Activated CD4-positive, alpha-beta memory T cell treated with anti-CD3 and anti-CD28 coated beads for 36 hours (primary cell): Measurements from ENCODE around the gene EIF1. TPM values are rescaled to one million over a fixed set of nuclear protein-coding genes. Genes with fewer than 3 reads are reported as not detected.
"Not testable (repeated sequence)": the region's sequence is repeated elsewhere in the genome, so short reads cannot be mapped to it uniquely, and the experiment has no call there.

Experiments
- CTCF ChIA-PET: fragments of 350-600 bp; sonication (Branson Sonifier 250); formaldehyde crosslinking; loops from one replicate; lab custom pipeline; 2021; ENCODE audit warnings: antibody characterized with exemption, inconsistent platforms; lab: Charles Lee
- POLR2A ChIA-PET: fragments of 350-600 bp; sonication (Branson Sonifier 250); formaldehyde crosslinking; loops from one replicate; lab custom pipeline; 2021; ENCODE audit warnings: antibody characterized with exemption; lab: Charles Lee
- DNase-seq: peaks from one replicate; pipeline ENCODE4 v3.0.0-alpha.2; 2020
- H3K27ac Mint-ChIP-seq: one replicate; pipeline ENCODE4 v1.8.0; 2021; ENCODE audit warnings: mixed read lengths
- H3K27me3 Mint-ChIP-seq: one replicate; pipeline ENCODE4 v1.8.0; 2021; ENCODE audit warnings: mixed read lengths
- H3K36me3 Mint-ChIP-seq: one replicate; pipeline ENCODE4 v1.8.0; 2021; ENCODE audit warnings: mixed read lengths
- H3K4me1 Mint-ChIP-seq: one replicate; pipeline ENCODE4 v1.8.0; 2021; ENCODE audit warnings: low read depth, mixed read lengths
- H3K4me3 Mint-ChIP-seq: one replicate; pipeline ENCODE4 v1.8.0; 2021; ENCODE audit warnings: mild to moderate bottlenecking, mixed read lengths
- H3K9me3 Mint-ChIP-seq: one replicate; pipeline ENCODE4 v1.8.0; 2021; ENCODE audit warnings: mixed read lengths
- intact Hi-C: fragments of 100-400 bp; cut with micrococcal nuclease; formaldehyde crosslinking; loops from one replicate; pipeline ENCODE4 v1.15.1; 2023
- total RNA-seq, 2 experiments: library from RNA; stranded (reverse); gene quantifications; one replicate each; pipeline ENCODE4 v1.2.3, GENCODE V29; 2021

Gene EIF1
- total RNA-seq, 2 experiments from 2014 or later: 1,052 to 1,072 TPM

GRCh38 chr17:41681776-41682175, 6.9 kb upstream of the EIF1 start:
- Mint-ChIP-seq H3K4me1 (peaks cover 31% of the 10 kb centered on the region), H3K4me3 (no peak overlapping the region), H3K27me3 (no peaks in the 10 kb centered on the region), H3K9me3 (no peaks in the 10 kb centered on the region), H3K36me3 (peaks cover 2% of the 10 kb centered on the region), H3K27ac (peak overlapping the region; percentile 38)
- intact Hi-C loops: no loop called here
- no peak for DNase-seq
- CTCF ChIA-PET: interaction anchor here (0.9 to 6.2 kb wide), 5 partner anchors 9 to 33 kb away, joined by 3 to 120 read pairs (median 9); partner anchors contain the start of gene EIF1
- POLR2A ChIA-PET: no interaction called here

- Mint-ChIP-seq H3K27ac (no peak overlapping the region), H3K27me3 (no peaks in the 10 kb centered on the region), H3K4me1 (peaks cover 29% of the 10 kb centered on the region), H3K4me3 (no peak overlapping the region), H3K36me3 (peaks cover 2% of the 10 kb centered on the region), H3K9me3 (no peaks in the 10 kb centered on the region)
- DNase-seq: no peak
- ChIA-PET POLR2A (no interaction called here), CTCF (interaction anchor here (0.8 to 6.2 kb wide), 3 partner anchors 13 to 20 kb away, joined by 3 to 50 read pairs (median 3); no protein-coding TSS in a partner anchor)
- intact Hi-C loops: no loop called here
Measured at GRCh38 chr17:41682631-41683030, 6.1 kb upstream of the EIF1 start.

DNA sequence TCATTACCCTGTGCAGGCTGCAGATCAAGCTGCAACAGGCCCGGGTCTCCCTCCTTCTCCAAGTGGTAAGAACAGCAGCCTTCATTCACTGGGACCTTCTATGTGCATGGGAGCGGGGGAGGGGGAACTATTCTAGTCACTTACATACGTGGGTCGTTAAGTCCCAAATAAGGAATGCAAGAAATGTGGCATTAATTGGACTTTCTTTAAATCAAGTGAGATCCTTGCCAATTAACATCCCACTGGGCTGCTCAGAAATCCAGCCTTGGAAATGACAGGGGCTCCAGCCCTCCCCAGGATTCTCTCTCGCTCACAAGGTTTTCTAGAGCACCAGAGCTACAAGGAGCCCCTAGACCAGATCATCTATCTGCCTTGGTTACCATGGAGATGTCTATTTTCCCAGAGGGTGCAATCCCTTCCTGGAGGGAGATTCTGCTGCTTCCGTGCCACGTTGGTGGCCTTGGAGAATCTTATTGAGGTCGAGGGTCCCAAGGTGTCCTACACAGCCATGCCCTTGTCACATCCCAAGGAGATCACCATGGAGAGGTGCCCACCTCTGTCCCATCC, 5.2 kb upstream of the EIF1 start:
- Mint-ChIP-seq H3K4me1 (peaks cover 27% of the 10 kb centered on the region), H3K9me3 (no peaks in the 10 kb centered on the region), H3K27ac (no peak overlapping the region), H3K27me3 (no peaks in the 10 kb centered on the region), H3K36me3 (no peaks in the 10 kb centered on the region), H3K4me3 (no peak overlapping the region)
- ChIA-PET CTCF (interaction anchor here (0.8 kb wide), 1 partner anchor 19 kb away, joined by 3 read pairs; no protein-coding TSS in a partner anchor), POLR2A (no interaction called here)
- intact Hi-C loops: no loop called here
- no peak for DNase-seq

- intact Hi-C loops: no loop called here
- Mint-ChIP-seq H3K27ac (no peak overlapping the region), H3K27me3 (no peaks in the 10 kb centered on the region), H3K9me3 (no peaks in the 10 kb centered on the region), H3K36me3 (peaks cover 4% of the 10 kb centered on the region), H3K4me3 (no peak overlapping the region), H3K4me1 (peaks cover 21% of the 10 kb centered on the region)
- ChIA-PET CTCF (interaction anchor here (1.7 kb wide), 1 partner anchor 18 kb away, joined by 7 read pairs; no protein-coding TSS in a partner anchor), POLR2A (no interaction called here)
- no peak for DNase-seq
Measured at GRCh38 chr17:41684035-41684434, 4.7 kb upstream of the EIF1 start.

- POLR2A ChIA-PET, H3K27ac Mint-ChIP-seq, DNase-seq, H3K4me3 Mint-ChIP-seq, H3K9me3 Mint-ChIP-seq, H3K27me3 Mint-ChIP-seq: not testable (repeated sequence)
- Mint-ChIP-seq H3K36me3 (peaks cover 21% of the 10 kb centered on the region), H3K4me1 (peaks cover 20% of the 10 kb centered on the region)
- intact Hi-C loops: loop anchor here (5.0 kb wide), 1 partner anchor 1123 kb away; no protein-coding TSS in a partner anchor
- CTCF ChIA-PET: interaction anchor here (0.8 to 1.7 kb wide), 3 partner anchors 18 to 23 kb away, joined by 3 to 7 read pairs (median 4); no protein-coding TSS in a partner anchor
Measured at GRCh38 chr17:41685753-41686152, 2.9 kb upstream of the EIF1 start.

DNA sequence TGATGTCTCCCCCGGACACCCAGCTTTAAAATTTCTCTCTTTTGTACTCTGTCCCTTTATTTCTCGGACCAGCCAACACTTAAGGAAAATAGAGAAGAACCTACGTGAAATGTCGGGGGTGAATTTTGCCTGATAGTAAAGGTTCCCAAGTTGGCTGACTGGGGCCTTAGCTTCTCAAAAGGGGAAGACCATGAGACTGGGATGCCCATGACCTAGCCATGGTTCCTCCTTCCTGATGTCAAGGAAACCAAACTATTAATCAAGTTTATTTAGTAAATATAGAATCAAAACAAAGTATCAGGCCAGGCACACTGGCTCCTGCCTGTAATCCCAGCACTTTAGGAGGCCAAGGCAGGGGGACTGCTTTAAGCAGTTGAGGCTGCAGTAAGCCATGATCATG, 2.4 kb upstream of the EIF1 start:
- DNase-seq: no peak
- POLR2A ChIA-PET: no interaction called here
- H3K27ac Mint-ChIP-seq: no peak overlapping the region
- peaks cover 25% of the 10 kb centered on the region for H3K4me1 Mint-ChIP-seq
- H3K4me3 Mint-ChIP-seq: no peak overlapping the region
- H3K9me3 Mint-ChIP-seq: no peaks in the 10 kb centered on the region
- CTCF ChIA-PET: interaction anchor here (0.8 to 1.6 kb wide), 2 partner anchors 18 to 24 kb away, joined by 3 to 4 read pairs; no protein-coding TSS in a partner anchor
- intact Hi-C loops: loop anchor here (5.0 kb wide), 1 partner anchor 1124 kb away; no protein-coding TSS in a partner anchor
- H3K36me3 Mint-ChIP-seq: peaks cover 26% of the 10 kb centered on the region
- no peaks in the 10 kb centered on the region for H3K27me3 Mint-ChIP-seq

DNA sequence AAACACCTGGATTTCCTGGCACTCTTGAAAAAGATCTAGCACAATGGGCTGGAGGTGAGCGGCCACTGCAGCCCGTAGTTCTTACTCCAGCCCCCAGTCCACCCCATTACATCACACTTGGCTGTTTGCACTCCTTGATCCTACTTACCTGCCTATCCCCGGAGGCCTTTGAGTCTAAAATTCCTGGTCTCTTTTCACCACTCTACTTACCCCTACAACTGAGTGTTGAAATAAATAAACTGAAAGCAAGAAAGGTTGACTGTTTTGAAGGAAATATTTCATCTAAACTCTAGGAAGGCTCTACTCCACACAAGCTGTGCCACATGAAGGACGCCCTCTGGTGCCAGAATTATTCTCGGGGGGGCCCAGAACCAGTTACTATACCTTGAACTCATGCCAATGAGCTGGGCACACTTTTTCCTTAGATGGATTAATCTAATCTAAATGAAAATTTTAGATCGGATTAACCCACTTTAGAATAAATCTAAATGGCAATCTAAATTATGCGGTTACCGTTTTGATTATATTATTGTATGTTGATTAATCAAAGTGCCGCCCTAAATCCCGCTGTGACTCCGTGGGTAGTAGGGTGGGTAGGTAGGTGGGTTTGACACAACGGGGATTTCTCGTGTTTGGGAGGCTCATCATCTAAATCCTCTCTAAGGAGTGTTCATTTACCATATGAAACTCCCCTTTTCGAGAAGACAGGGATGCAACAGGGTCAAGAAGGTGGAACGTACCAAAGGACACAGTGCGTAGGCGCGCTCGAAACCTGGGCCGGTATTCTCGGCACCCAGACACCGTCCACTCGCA, 651 bp upstream of the EIF1 start:
- peak overlapping the region; percentile 99 for H3K27ac Mint-ChIP-seq
- H3K36me3 Mint-ChIP-seq: peaks cover 44% of the 10 kb centered on the region
- H3K27me3 Mint-ChIP-seq: no peaks in the 10 kb centered on the region
- peak; percentile 74 for DNase-seq
- peaks cover 35% of the 10 kb centered on the region for H3K4me1 Mint-ChIP-seq
- CTCF ChIA-PET: interaction anchor here (0.6 to 9.4 kb wide), 9 partner anchors 9 to 1090 kb away, joined by 3 to 197 read pairs (median 3); partner anchors contain the start of gene P3H4
- no peaks in the 10 kb centered on the region for H3K9me3 Mint-ChIP-seq
- peak overlapping the region; percentile 95 for H3K4me3 Mint-ChIP-seq
- intact Hi-C loops: loop anchor here (1.0 to 5.0 kb wide), 4 partner anchors 9 to 1547 kb away; partner anchors contain the start of gene CASC3
- POLR2A ChIA-PET: interaction anchor here (0.6 to 6.4 kb wide), 10 partner anchors 9 to 1123 kb away, joined by 3 to 184 read pairs (median 4); partner anchors contain the start of genes CCR7, DNAJC7 and P3H4

DNA sequence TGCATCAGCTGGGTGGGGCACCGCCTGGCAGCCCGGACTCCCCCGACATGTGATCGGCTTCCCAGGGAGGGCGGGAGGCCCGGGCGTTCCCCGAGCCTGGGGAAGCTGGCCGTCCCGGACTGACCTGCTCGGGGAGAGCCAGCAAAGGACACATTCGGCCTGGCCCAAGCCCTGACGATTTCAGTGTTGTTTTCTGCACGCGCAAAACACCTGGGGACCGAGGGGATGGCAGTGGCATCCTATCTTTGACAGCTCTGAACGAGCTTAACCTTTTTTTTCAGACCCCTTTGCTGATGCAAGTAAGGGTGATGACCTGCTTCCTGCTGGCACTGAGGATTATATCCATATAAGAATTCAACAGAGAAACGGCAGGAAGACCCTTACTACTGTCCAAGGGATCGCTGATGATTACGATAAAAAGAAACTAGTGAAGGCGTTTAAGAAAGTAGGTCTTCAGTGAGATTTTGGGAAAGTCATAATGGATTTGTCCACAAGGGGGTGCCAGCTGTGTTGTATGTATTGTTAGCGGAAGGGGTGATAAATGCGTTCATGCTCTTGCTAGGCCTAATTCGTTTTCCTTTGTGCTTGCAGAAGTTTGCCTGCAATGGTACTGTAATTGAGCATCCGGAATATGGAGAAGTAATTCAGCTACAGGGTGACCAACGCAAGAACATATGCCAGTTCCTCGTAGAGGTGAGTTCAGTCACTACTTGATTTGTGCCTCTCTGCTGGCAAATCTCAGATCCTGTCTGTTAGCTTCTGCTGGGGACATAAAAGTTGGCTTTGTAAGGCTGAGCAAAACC, 1.0 kb downstream of the EIF1 start:
- intact Hi-C loops: loop anchor here (2.0 to 5.0 kb wide), 2 partner anchors 1127 to 1549 kb away; partner anchors contain the start of gene CASC3
- peaks cover 44% of the 10 kb centered on the region for H3K36me3 Mint-ChIP-seq
- ChIA-PET POLR2A (interaction anchor here (0.6 to 6.4 kb wide), 13 partner anchors 11 to 1321 kb away, joined by 3 to 184 read pairs (median 4); partner anchors contain the start of genes KLHL11, ODAD4 and P3H4), CTCF (interaction anchor here (0.5 to 9.4 kb wide), 12 partner anchors 11 to 1126 kb away, joined by 3 to 197 read pairs (median 3); partner anchors contain the start of genes KLHL11 and P3H4)
- H3K27me3 Mint-ChIP-seq: no peaks in the 10 kb centered on the region
- H3K9me3 Mint-ChIP-seq: no peaks in the 10 kb centered on the region
- H3K4me3 Mint-ChIP-seq: peak overlapping the region; percentile 95
- H3K4me1 Mint-ChIP-seq: peaks cover 35% of the 10 kb centered on the region
- DNase-seq: peak; percentile 56
- H3K27ac Mint-ChIP-seq: peak overlapping the region; percentile 99

DNA sequence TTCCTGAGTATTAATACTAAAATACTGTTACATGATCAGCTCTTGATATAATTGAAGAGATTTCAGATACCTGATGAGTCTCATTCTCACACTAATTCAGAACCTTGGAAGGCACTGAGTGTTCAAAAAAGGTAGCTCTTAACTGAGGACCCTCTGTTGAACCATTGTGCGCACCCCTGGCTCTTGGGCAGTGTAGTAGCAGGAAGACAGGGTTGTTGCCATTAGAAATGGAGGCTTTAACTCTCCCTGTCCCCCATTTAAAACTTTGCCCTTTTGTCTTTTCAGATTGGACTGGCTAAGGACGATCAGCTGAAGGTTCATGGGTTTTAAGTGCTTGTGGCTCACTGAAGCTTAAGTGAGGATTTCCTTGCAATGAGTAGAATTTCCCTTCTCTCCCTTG, 1.8 kb downstream of the EIF1 start:
- no peak for DNase-seq
- Mint-ChIP-seq H3K27me3 (no peaks in the 10 kb centered on the region), H3K4me1 (peaks cover 37% of the 10 kb centered on the region), H3K27ac (peak overlapping the region; percentile 99), H3K4me3 (peak overlapping the region; percentile 95), H3K9me3 (no peaks in the 10 kb centered on the region), H3K36me3 (peaks cover 46% of the 10 kb centered on the region)
- ChIA-PET POLR2A (interaction anchor here (1.0 to 6.4 kb wide), 6 partner anchors 12 to 327 kb away, joined by 3 to 184 read pairs (median 8); partner anchors contain the start of genes DNAJC7, KLHL11 and ODAD4), CTCF (interaction anchor here (2.6 to 9.4 kb wide), 3 partner anchors 11 to 121 kb away, joined by 8 to 197 read pairs (median 120); partner anchors contain the start of gene P3H4)
- intact Hi-C loops: no loop called here

GRCh38 chr17:41691031-41691777, 2.5 kb downstream of the EIF1 start:
- Mint-ChIP-seq H3K27ac (peak overlapping the region; percentile 99), H3K36me3 (peaks cover 49% of the 10 kb centered on the region), H3K4me1 (peaks cover 41% of the 10 kb centered on the region), H3K4me3 (peak overlapping the region; percentile 95), H3K9me3 (no peaks in the 10 kb centered on the region), H3K27me3 (no peaks in the 10 kb centered on the region)
- no peak for DNase-seq
- ChIA-PET CTCF (interaction anchor here (6.6 to 9.4 kb wide), 2 partner anchors 12 to 25 kb away, joined by 120 to 197 read pairs; no protein-coding TSS in a partner anchor), POLR2A (interaction anchor here (0.9 to 6.4 kb wide), 6 partner anchors 13 to 326 kb away, joined by 3 to 184 read pairs (median 8); partner anchors contain the start of genes DNAJC7 and KLHL11)
- intact Hi-C loops: no loop called here
